ENCODE measurements around the gene CACNA1H. TPM values are rescaled to one million over a fixed set of nuclear protein-coding genes. Genes with fewer than 3 reads are reported as not detected.
A peak's percentile ranks its signal among the peaks of the same experiment; 100 is the strongest.
"Not testable (repeated sequence)": the region's sequence is repeated elsewhere in the genome, so short reads cannot be mapped to it uniquely, and the experiment has no call there.

Gene CACNA1H
- total RNA-seq, 1 donor from 2014 or later: 4.2 TPM

- ATAC-seq (ENCODE audit: poor library complexity); DNase-seq; intact Hi-C loops (cut with DNase I): not testable (repeated sequence)
Observed at GRCh38 chr16:1228227-1228626, 75.3 kb downstream of the CACNA1H start.

- intact Hi-C loops (cut with DNase I); DNase-seq; ATAC-seq (ENCODE audit: poor library complexity): not testable (repeated sequence)
Observed at GRCh38 chr16:1229476-1229875, 76.6 kb downstream of the CACNA1H start.

GRCh38 chr16:1230084-1230470 lies 77.2 kb downstream of the CACNA1H start, which contains the start of gene TPSB2:
TSS of gene TPSB2 (minus strand) at chr16:1230184. CDS start at chr16:1229951, 233 bp downstream.
- not testable (repeated sequence) for DNase-seq
- peak; percentile 14 for ATAC-seq (ENCODE audit: poor library complexity)
- intact Hi-C loops (cut with DNase I): loop anchor here (10.0 kb wide), 1 partner anchor 325 kb away; no protein-coding TSS in a partner anchor

GRCh38 chr16:1230471-1231212 lies 77.7 kb downstream of the CACNA1H start:
- ATAC-seq (ENCODE audit: poor library complexity); DNase-seq: not testable (repeated sequence)
- intact Hi-C loops (cut with DNase I): loop anchor here (10.0 kb wide), 1 partner anchor 324 kb away; no protein-coding TSS in a partner anchor

- not testable (repeated sequence) for ATAC-seq (ENCODE audit: poor library complexity); DNase-seq
- intact Hi-C loops (cut with DNase I): loop anchor here (10.0 kb wide), 1 partner anchor 324 kb away; no protein-coding TSS in a partner anchor
Observed at GRCh38 chr16:1231301-1231700, 78.4 kb downstream of the CACNA1H start.

GRCh38 chr16:1232049-1232748 lies 79.3 kb downstream of the CACNA1H start:
- ATAC-seq (ENCODE audit: poor library complexity): peak; percentile 48
- DNase-seq: not testable (repeated sequence)
- intact Hi-C loops (cut with DNase I): loop anchor here (10.0 kb wide), 1 partner anchor 323 kb away; no protein-coding TSS in a partner anchor

GRCh38 chr16:1236659-1237058 lies 83.8 kb downstream of the CACNA1H start:
- intact Hi-C loops (cut with DNase I): loop anchor here (10.0 kb wide), 1 partner anchor 318 kb away; no protein-coding TSS in a partner anchor
- ATAC-seq (ENCODE audit: poor library complexity): peak; percentile 69
- DNase-seq: not testable (repeated sequence)

GRCh38 chr16:1237990-1238389 lies 85.1 kb downstream of the CACNA1H start:
- ATAC-seq (ENCODE audit: poor library complexity) (no peak), DNase-seq (peak; percentile 8)
- intact Hi-C loops (cut with DNase I): loop anchor here (10.0 kb wide), 1 partner anchor 317 kb away; no protein-coding TSS in a partner anchor

GRCh38 chr16:1238909-1239308 lies 86.0 kb downstream of the CACNA1H start:
- DNase-seq: peak; percentile 13
- intact Hi-C loops (cut with DNase I): loop anchor here (10.0 kb wide), 1 partner anchor 316 kb away; no protein-coding TSS in a partner anchor
- ATAC-seq (ENCODE audit: poor library complexity): not testable (repeated sequence)

GRCh38 chr16:1239575-1239974 lies 86.7 kb downstream of the CACNA1H start:
- intact Hi-C loops (cut with DNase I): loop anchor here (10.0 kb wide), 1 partner anchor 315 kb away; no protein-coding TSS in a partner anchor

GRCh38 chr16:1240436-1240835 lies 87.5 kb downstream of the CACNA1H start, which contains the start of gene TPSAB1:
TSS of gene TPSAB1 (plus strand) at chr16:1240705. CDS start at chr16:1240939, 234 bp downstream.
- intact Hi-C loops (cut with DNase I): not testable (repeated sequence)
- DNase-seq (peak; percentile 25), ATAC-seq (ENCODE audit: poor library complexity) (peak; percentile 19)

More at GRCh38 chr16:1239575-1239974, 86.7 kb downstream of the CACNA1H start:
- ATAC-seq (ENCODE audit: poor library complexity): not testable (repeated sequence)
- peak; percentile 19 for DNase-seq

GRCh38 chr16:1241081-1241480 lies 88.2 kb downstream of the CACNA1H start:
- DNase-seq; ATAC-seq (ENCODE audit: poor library complexity); intact Hi-C loops (cut with DNase I): not testable (repeated sequence)

GRCh38 chr16:1243363-1243762 lies 90.5 kb downstream of the CACNA1H start:
- ATAC-seq (ENCODE audit: poor library complexity); intact Hi-C loops (cut with DNase I): not testable (repeated sequence)
- peak; percentile 18 for DNase-seq

- DNase-seq: peak; percentile 35
- ATAC-seq (ENCODE audit: poor library complexity); intact Hi-C loops (cut with DNase I): not testable (repeated sequence)
Observed at GRCh38 chr16:1243907-1244850, 91.3 kb downstream of the CACNA1H start.

- ATAC-seq (ENCODE audit: poor library complexity) (no peak), DNase-seq (peak; percentile 36)
- intact Hi-C loops (cut with DNase I): no loop called here
Observed at GRCh38 chr16:1244881-1245280, 92.0 kb downstream of the CACNA1H start.

- intact Hi-C loops (cut with DNase I): no loop called here
- peak; percentile 18 for DNase-seq
- no peak for ATAC-seq (ENCODE audit: poor library complexity)
Observed at GRCh38 chr16:1245452-1246020, 92.6 kb downstream of the CACNA1H start.

- peak; percentile 13 for DNase-seq
- intact Hi-C loops (cut with DNase I): not testable (repeated sequence)
Observed at GRCh38 chr16:1247903-1248537, 95.1 kb downstream of the CACNA1H start.

More at GRCh38 chr16:1247903-1248537, 95.1 kb downstream of the CACNA1H start:
- not testable (repeated sequence) for ATAC-seq (ENCODE audit: poor library complexity)
